HG03558 (cell line): Measurements from ENCODE around the gene HINT3.
"Not testable (repeated sequence)": the region's sequence is repeated elsewhere in the genome, so short reads cannot be mapped to it uniquely, and the experiment has no call there.

Source experiments
- ATAC-seq: cut with Tn5 transposase; IDR thresholded peaks from one replicate; pipeline ENCODE4 v1.9.1; 2021; ENCODE audit warnings: moderate number of reproducible peaks; ENCODE audit not compliant: unreplicated experiment; ENCODE audit errors: extremely low read depth

The HINT3 gene

GRCh38 chr6:125939026-125939425 lies 17.5 kb upstream of the HINT3 start:
- ATAC-seq = no peak

- ATAC-seq = no peak
These were observed 16.8 kb upstream of the HINT3 start for GRCh38 chr6:125939791-125940190.

DNA sequence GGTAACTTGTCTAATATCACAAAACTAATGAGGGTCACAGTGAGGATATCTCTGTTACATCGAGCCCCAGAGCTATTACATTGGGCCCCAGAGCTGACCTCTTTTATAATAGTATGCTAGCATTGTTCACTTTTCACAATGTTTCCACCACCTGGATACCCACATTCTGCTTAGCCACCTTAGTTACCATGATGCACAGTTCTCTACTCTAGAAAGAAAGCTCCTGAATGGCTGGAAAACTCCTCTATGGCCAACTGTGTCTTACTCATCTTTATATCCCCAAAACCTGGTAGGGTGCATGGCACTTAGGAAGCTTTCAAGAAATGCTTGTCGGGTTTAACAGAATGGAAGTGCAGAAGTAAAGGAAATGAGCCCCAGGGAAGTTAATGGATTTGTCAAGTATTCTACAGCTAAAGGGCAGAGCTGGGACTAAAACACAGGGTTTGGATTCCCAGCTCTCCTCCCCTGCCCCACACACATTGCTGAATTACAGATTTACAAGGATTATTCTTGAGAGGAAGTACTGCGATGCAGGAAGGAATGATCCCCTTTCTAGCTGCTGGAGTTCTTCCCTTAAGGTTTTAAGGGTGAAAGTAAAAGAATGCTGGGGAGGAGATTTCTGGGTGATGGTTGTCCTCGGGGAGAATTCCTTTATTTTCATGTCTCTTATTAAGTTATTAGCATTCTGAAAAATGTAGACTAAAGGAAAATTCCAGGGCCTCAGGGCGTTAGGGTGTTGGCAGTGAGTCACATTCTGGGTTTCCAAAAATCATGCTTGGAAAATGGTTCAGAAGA lies 16.1 kb upstream of the HINT3 start:
- ATAC-seq = no peak

DNA sequence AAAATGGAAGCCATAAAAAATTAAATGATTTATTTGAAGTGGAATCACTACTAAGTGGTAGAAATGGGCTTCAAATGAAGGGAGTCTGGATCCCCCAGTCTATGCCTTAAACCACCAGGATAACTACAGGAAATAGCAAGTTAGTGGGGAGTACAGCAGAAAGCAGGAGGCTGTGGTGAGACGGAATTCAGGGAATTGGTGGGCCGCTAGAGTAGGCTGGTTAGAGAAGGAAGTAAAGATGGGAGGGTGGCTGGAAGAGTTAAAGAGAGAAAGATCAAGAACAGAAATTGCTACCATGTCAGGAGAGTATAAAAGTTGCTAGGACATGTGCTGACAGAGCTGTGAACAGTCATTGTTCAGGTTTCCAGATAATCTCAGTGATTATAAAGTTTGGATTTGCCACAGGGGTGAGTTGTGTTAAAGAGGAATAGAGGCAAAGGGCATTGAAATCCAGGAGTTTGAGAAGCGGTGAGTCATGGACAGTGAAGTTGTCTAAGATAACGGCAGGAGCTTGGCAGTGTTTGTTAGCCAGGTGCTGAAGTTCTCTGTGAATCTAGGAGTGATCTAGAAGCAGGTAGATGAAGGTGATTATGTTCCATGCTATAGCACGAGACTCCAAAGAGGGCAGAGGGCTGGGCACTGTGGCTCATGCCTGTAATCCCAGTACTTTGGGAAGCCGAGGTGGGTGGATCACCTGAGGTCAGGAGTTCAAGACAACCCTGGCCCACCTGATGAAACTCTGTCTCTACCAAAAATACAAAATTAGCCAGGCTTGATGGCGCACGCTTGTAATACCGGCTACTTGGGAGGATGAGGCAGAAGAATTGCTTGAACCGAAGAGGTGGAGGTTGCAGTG lies 13.7 kb upstream of the HINT3 start:
- ATAC-seq = no peak

- ATAC-seq = no peak
These were observed 12.8 kb upstream of the HINT3 start for GRCh38 chr6:125943528-125944433.

- no peak for ATAC-seq
These were observed 12.1 kb upstream of the HINT3 start for GRCh38 chr6:125944434-125944816.

GRCh38 chr6:125944896-125945295 lies 11.7 kb upstream of the HINT3 start:
- no peak for ATAC-seq

DNA sequence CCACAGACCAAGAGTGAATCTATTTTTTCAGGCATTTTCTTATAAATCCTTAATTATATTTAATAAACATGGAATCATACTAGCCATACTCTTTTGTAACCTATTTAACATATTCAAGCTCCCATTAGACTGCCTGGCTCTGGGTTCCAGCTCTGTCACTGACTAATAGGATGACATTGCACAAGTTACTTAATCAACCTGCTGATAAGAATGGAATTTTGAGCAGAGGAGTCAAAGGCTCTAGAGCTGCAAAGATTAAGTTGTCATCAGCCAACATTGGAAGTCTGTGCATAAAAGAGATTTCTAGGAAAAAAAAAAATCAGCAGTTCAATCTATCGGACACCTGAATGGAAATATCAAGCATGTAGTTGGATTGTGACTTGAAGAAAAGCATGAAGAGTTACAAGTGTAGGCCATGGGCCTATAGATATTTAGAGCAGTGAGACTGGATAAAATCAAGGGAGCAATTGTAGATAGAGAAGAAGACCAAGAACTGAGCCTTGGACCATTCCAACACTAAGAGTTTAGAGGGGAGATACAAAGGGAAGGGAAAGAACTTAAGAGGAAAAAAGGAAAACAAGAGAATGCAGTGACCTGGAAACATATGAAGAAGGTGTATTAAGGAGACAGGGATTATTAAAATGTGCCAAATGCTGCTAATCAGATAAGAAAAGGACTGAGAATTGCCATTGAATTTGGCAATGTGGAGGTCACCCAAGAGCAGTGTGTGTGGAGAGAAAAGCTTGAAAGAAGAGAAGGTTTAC lies 11.0 kb upstream of the HINT3 start:
- ATAC-seq = no peak

GRCh38 chr6:125947615-125948014 lies 9.0 kb upstream of the HINT3 start:
- ATAC-seq = no peak

- ATAC-seq = no peak
These were observed 8.1 kb upstream of the HINT3 start for GRCh38 chr6:125948455-125948854.

- ATAC-seq = no peak
These were observed 7.5 kb upstream of the HINT3 start for GRCh38 chr6:125949069-125949468.

GRCh38 chr6:125950293-125950692 lies 6.3 kb upstream of the HINT3 start:
- ATAC-seq = no peak

GRCh38 chr6:125950716-125951115 lies 5.9 kb upstream of the HINT3 start:
- ATAC-seq = not testable (repeated sequence)

DNA sequence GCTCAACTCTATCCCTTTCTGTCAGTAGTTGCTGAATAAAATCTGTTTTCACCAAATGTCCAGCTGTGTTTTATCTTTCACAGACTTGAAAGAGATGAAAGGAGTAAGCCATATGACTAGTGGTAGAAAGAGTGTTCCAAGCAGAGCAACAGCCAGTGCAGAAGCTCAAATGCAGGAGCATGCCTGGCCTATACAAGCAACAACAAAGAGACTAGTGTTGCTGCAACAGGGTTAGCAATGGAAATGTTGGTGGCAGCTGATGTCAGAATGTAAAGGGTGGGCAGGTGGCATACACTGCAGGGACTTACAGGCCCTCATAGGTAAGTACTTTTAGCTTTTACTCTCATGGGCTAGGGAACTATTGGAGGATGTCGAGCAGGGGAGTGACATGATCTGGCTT lies 5.2 kb upstream of the HINT3 start:
- ATAC-seq = no peak

- ATAC-seq = no peak
These were observed 3.6 kb upstream of the HINT3 start for GRCh38 chr6:125952764-125953501.

DNA sequence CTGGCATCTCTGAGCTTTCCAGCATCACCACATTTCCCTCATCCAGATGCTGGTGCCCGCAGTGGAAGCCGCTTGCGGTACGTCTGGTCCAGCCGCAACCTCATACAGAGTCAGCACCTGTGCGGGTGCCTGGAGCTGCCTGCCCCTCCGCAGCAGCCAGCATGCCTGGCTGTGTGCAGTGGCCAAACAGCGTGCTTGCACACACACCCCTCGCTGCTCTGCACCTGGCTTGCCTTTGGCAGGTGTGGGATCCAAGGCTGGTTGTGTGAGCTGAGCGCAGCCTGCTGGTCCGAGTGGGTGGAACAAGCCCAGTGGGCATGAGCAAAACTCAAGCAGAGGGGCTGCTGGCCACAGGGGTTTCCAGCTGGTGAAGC lies 3.1 kb upstream of the HINT3 start:
- no peak for ATAC-seq

- ATAC-seq = no peak
These were observed 1.7 kb upstream of the HINT3 start for GRCh38 chr6:125954735-125955339.

- no peak for ATAC-seq
These were observed 597 bp upstream of the HINT3 start for GRCh38 chr6:125955973-125956372.

DNA sequence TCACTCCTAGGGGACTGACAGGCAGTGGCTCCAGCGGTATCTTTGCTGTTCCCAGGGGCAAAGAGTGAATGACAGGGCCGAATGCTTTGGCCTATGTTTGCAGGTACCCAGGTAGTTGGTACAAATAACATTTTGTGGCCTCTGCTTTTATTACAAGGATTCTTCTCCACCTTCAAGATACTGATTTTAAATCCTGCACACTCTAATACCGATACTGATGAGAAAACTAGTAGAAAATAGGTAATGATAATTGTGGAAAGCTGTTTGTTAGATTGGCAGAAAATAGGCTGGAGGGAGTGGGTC lies 772 bp downstream of the HINT3 start:
- ATAC-seq = no peak
